Fibroblast of mammary gland (primary cell): ENCODE data around the gene NRXN3.

Source experiments
- DNase-seq: peaks from one replicate; pipeline ENCODE4 v3.0.0-alpha.2; 2010; ENCODE audit warnings: low read depth
- H3K4me3 ChIP-seq: 2 replicates; pipeline ENCODE4 v1.5.1; 2011; ENCODE audit warnings: low read depth, mild to moderate bottlenecking, low read length, moderate library complexity; ENCODE audit not compliant: control insufficient read depth
- TF ChIP-seq, protein P1 (sequence below): conservative IDR thresholded peaks from 2 replicates; pipeline ENCODE4 v1.5.1; 2011; ENCODE audit warnings: low read depth, low read length, inconsistent platforms; ENCODE audit not compliant: control insufficient read depth, insufficient read depth

The NRXN3 gene

GRCh38 chr14:79910086-79910485 lies 1739.9 kb downstream of the NRXN3 start:
- no peak overlapping the region for H3K4me3 ChIP-seq
- TF ChIP-seq, protein P1, sequence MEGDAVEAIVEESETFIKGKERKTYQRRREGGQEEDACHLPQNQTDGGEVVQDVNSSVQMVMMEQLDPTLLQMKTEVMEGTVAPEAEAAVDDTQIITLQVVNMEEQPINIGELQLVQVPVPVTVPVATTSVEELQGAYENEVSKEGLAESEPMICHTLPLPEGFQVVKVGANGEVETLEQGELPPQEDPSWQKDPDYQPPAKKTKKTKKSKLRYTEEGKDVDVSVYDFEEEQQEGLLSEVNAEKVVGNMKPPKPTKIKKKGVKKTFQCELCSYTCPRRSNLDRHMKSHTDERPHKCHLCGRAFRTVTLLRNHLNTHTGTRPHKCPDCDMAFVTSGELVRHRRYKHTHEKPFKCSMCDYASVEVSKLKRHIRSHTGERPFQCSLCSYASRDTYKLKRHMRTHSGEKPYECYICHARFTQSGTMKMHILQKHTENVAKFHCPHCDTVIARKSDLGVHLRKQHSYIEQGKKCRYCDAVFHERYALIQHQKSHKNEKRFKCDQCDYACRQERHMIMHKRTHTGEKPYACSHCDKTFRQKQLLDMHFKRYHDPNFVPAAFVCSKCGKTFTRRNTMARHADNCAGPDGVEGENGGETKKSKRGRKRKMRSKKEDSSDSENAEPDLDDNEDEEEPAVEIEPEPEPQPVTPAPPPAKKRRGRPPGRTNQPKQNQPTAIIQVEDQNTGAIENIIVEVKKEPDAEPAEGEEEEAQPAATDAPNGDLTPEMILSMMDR, result no peak
- no peak for DNase-seq

DNA sequence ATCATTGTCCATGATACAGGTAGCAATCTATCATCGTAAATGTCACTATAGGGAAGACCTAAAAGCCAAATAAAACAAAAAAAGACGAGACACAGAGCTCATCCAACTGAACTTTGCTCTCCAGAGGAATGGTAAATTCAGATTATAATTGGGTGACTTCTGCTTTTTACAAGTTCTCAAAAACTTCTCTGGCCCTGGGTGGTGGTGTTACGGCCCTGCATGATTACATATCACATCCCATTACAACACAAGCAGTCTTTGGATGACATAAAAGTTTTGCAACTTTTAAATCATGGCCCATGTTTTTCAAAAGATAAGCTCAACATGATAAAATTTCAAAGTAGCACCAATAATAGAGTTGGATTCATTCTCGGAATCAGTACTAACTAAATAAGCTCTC lies 1741.6 kb downstream of the NRXN3 start:
- DNase-seq, result no peak
- H3K4me3 ChIP-seq, result no peak overlapping the region
- TF ChIP-seq, protein P1, result no peak

DNA sequence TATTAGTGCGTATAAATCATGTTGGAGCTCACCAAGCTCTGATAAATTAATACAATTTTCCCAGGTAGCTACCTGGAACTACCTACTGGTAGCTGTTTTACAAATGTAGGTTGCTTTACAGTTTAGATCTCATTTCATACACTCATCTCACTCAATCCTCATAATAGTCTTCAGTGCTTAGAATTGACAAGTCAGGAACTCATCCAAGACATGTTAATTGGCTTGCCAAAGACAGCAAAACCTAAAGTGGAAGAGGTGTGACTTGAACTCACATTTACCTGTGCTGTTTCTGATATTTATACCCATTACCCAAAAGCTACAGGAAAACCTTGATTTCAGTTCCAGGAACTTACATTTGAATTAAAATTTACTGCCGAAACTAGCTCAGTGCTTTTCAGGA lies 1744.4 kb downstream of the NRXN3 start:
- TF ChIP-seq, protein P1, result no peak
- no peak overlapping the region for H3K4me3 ChIP-seq
- no peak for DNase-seq

DNA sequence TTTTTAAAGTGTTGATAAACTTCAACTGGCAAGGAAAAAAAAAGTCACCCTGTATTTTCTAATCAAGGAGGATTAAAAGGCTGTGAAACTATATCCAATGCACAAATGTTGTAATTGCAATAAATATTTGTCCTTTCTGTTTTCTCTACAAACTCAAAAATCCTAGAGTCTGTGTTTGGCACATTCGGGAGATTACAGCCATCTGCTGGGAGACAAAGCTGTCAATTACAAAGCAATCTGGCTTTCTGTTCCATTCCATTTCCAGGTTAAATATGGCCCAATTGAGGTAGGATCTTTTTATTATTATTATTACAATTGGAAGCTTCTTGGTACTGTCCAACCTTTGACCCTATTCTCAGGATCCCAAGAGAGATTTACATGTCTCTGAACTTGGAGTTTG lies 1745.2 kb downstream of the NRXN3 start:
- H3K4me3 ChIP-seq, result no peak overlapping the region
- DNase-seq, result no peak
- TF ChIP-seq, protein P1, result no peak

- H3K4me3 ChIP-seq, result no peak overlapping the region
- no peak for DNase-seq
- TF ChIP-seq, protein P1, result no peak
These were observed 1746.1 kb downstream of the NRXN3 start for GRCh38 chr14:79916281-79916680.

DNA sequence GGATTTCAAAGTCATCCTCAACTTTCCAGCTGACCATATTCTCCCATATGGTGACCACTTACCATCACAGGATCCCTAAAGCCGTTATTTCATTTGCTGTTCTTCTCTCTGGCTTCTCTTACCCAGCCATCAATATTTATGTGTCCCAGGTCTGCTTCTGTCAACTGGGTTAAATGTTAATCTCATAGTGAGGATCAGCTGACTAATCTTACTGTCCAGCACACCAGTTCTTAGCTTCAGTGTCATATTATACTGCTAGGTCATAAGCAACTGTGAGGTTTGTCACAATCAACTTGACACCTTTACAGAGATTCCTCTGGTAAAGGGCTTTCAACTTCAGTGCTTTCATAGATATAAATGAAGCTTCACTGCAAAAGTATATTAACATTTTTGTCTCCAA lies 1746.7 kb downstream of the NRXN3 start:
- TF ChIP-seq, protein P1, result no peak
- no peak overlapping the region for H3K4me3 ChIP-seq
- DNase-seq, result no peak
